Astrocyte (in vitro differentiated cells and primary cell): ENCODE measurements around the gene IFNLR1.

ENCODE experiments used
- EZH2 ChIP-seq: IDR thresholded peaks from 2 replicates; pipeline ENCODE4 v1.6.1; 2012; ENCODE audit warnings: mild to moderate bottlenecking, low read length, inconsistent platforms; ENCODE audit not compliant: insufficient read depth
- TF ChIP-seq, protein P1 (sequence below): IDR thresholded peaks from 2 replicates; pipeline ENCODE4 v1.5.1; 2011; ENCODE audit warnings: low read depth, mild to moderate bottlenecking, inconsistent platforms, low read length, moderate library complexity; ENCODE audit not compliant: insufficient read depth

DNA sequence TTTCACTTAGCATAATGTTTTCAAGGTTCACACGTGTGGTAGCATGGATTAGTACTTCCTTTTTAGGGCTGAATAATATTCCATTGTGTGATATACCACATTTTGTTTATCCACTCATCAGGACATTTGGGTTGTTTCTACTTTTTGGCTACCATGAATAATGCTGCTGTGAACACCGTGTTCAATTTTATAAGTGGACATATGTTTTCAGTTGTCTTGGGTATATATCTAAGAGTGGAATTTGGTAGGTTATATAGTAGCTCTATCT, 47.9 kb downstream of the IFNLR1 start:
- TF ChIP-seq, protein P1, sequence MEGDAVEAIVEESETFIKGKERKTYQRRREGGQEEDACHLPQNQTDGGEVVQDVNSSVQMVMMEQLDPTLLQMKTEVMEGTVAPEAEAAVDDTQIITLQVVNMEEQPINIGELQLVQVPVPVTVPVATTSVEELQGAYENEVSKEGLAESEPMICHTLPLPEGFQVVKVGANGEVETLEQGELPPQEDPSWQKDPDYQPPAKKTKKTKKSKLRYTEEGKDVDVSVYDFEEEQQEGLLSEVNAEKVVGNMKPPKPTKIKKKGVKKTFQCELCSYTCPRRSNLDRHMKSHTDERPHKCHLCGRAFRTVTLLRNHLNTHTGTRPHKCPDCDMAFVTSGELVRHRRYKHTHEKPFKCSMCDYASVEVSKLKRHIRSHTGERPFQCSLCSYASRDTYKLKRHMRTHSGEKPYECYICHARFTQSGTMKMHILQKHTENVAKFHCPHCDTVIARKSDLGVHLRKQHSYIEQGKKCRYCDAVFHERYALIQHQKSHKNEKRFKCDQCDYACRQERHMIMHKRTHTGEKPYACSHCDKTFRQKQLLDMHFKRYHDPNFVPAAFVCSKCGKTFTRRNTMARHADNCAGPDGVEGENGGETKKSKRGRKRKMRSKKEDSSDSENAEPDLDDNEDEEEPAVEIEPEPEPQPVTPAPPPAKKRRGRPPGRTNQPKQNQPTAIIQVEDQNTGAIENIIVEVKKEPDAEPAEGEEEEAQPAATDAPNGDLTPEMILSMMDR = no peak
- TF ChIP-seq EZH2 = no peak
